ENCODE results near the gene RANBP10. TPM values are rescaled to one million over a fixed set of nuclear protein-coding genes. Genes with fewer than 3 reads are reported as not detected.

Gene RANBP10
- total and polyA plus RNA-seq, 2 donors (not counting 3 experiments of a cell fraction or from before 2014, with no cell fraction given) = 25.6 to 28.8 TPM

- Histone ChIP-seq H2AFZ (ENCODE audit: low read depth, low read length) (peak overlapping the region; percentile 92), H3K27ac (ENCODE audit: insufficient read depth, low read depth, low read length) (peak overlapping the region; percentile 77), H3K4me2 (ENCODE audit: insufficient read depth, low read length) (peak overlapping the region; percentile 54), H4K20me1 (replicated peaks; ENCODE audit: control insufficient read depth, extremely low read depth, insufficient read depth, low read length) (no peaks in the 10 kb centered on the region), H3K9me3 (replicated peaks; ENCODE audit: control insufficient read depth, insufficient read depth, low read length) (no peaks in the 10 kb centered on the region), H3K9ac (replicated peaks; ENCODE audit: extremely low read depth, insufficient read depth, low read length) (peak overlapping the region; percentile 84), H3K27me3 (ENCODE audit: control insufficient read depth in 2 of 2, insufficient read depth in 2 of 2, low read length in 2 of 2) (no peaks in the 10 kb centered on the region), H3K9me1 (replicated peaks; ENCODE audit: control insufficient read depth, extremely low read depth, insufficient read depth, low read length) (no peaks in the 10 kb centered on the region), H3K36me3 (ENCODE audit: control insufficient read depth in 2 of 2, extremely low read depth in 1 of 2, insufficient read depth in 2 of 2, low read length in 2 of 2) (no peaks in the 10 kb centered on the region), H3K4me3 (replicated peaks in 1 of 3; ENCODE audit: insufficient read depth in 1 of 3, low read depth in 1 of 3, low read length in 3 of 3) (peak overlapping the region; percentile 2 to 58 (median 57)), H3K4me1 (ENCODE audit: control insufficient read depth, extremely low read depth, insufficient read depth, low read length) (peaks cover 26% of the 10 kb centered on the region), H3K79me2 (ENCODE audit: control insufficient read depth, insufficient read depth, low read length) (peaks cover 31% of the 10 kb centered on the region)
- POLR2A ChIA-PET = no interaction called here
- TF ChIP-seq JUN (IDR thresholded peaks at IDR 0.05; ENCODE audit: borderline replicate concordance, insufficient read depth, insufficient read length, low read depth) = no peak
- TF ChIP-seq POLR2A (IDR thresholded peaks at IDR 0.05; ENCODE audit: low read depth, low read length) = no peak
- TF ChIP-seq CTCF (IDR thresholded peaks at IDR 0.05; ENCODE audit: extremely low read depth in 1 of 2, insufficient read depth in 1 of 2, low read depth in 1 of 2, low read length in 2 of 2) = peak; percentile 13 to 47
- no peak for TF ChIP-seq MAX (IDR thresholded peaks at IDR 0.05; ENCODE audit: insufficient read depth, insufficient read length)
- intact Hi-C loops (cut with micrococcal nuclease) (loop anchor here (1.0 to 2.0 kb wide), 3 partner anchors 23 to 280 kb away; partner anchors contain the start of gene CTCF), dilution Hi-C loops (cut with MboI; ENCODE audit: extremely low pct_ligation_motif_present, low sequenced_read_pairs) (no loop called here)
- DNase-seq (ENCODE audit: low read depth, low spot score) (peak; percentile 73), FAIRE-seq (peak; percentile 49)
- CTCF ChIA-PET = interaction anchor here (0.7 to 4.6 kb wide), 6 partner anchors 9 to 685 kb away, joined by 3 to 32 read pairs (median 5); no protein-coding TSS in a partner anchor
- TSS peak; percentile 1 for BruUV-seq (replicated peaks)
Measured at GRCh38 chr16:67842509-67843342, 36.4 kb upstream of the RANBP10 start.

Data from endothelial cell of umbilical vein (primary cell).